Measurements from ENCODE around the gene KIAA0930.
"Not testable (repeated sequence)": the region's sequence is repeated elsewhere in the genome, so short reads cannot be mapped to it uniquely, and the experiment has no call there.

Gene KIAA0930

GRCh38 chr22:45263463-45264269 lies 23.0 kb upstream of the KIAA0930 start:
- peak overlapping the region; percentile 25 for H3K9ac ChIP-seq (ENCODE audit: low read length)
- H3K56ac ChIP-seq (ENCODE audit: low read length) = peak overlapping the region; percentile 72
- no peak overlapping the region for H3K27ac ChIP-seq (ENCODE audit: low read depth, low read length)
- no peak overlapping the region for H4K8ac ChIP-seq (ENCODE audit: low read depth, low read length)
- no peaks in the 10 kb centered on the region for H3K79me1 ChIP-seq (ENCODE audit: low read length)
- H3K36me3 ChIP-seq (ENCODE audit: control insufficient read depth, insufficient read depth, low read length) = no peaks in the 10 kb centered on the region
- H2BK5ac ChIP-seq (ENCODE audit: low read length) = no peak overlapping the region
- no peaks in the 10 kb centered on the region for H3K4me1 ChIP-seq (ENCODE audit: control insufficient read depth, low read depth, low read length)
- H3K23ac ChIP-seq (ENCODE audit: low read length) = no peak overlapping the region
- no peak overlapping the region for H3K4ac ChIP-seq (ENCODE audit: low read depth, low read length)
- no peak overlapping the region for H3K4me2 ChIP-seq (ENCODE audit: low read length)
- no peak overlapping the region for H3K4me3 ChIP-seq (ENCODE audit: low read length)
- peak; percentile 88 for DNase-seq
- H2AK5ac ChIP-seq (ENCODE audit: low read length) = no peak overlapping the region
- no peak overlapping the region for H2BK120ac ChIP-seq (ENCODE audit: low read depth, low read length)
- no CpG with 5 or more reads among the region's 17 CpGs for WGBS (ENCODE audit: extremely low coverage, insufficient coverage, low lambda C conversion rate)
- H3K79me2 ChIP-seq (ENCODE audit: control insufficient read depth, insufficient read depth, low read length) = no peaks in the 10 kb centered on the region
- no peak overlapping the region for H2BK15ac ChIP-seq (replicated peaks; ENCODE audit: low read depth)
- no peak overlapping the region for H3K18ac ChIP-seq (ENCODE audit: low read length)
- H4K5ac ChIP-seq (ENCODE audit: low read length) = no peak overlapping the region
- no peaks in the 10 kb centered on the region for H3K27me3 ChIP-seq (ENCODE audit: insufficient read depth, low read length, poor library complexity)

- Histone ChIP-seq H3K4me3 (ENCODE audit: low read length) (no peak overlapping the region), H2BK120ac (ENCODE audit: low read depth, low read length) (no peak overlapping the region), H3K79me1 (ENCODE audit: low read length) (no peaks in the 10 kb centered on the region), H3K36me3 (ENCODE audit: control insufficient read depth, insufficient read depth, low read length) (no peaks in the 10 kb centered on the region), H3K4ac (ENCODE audit: low read depth, low read length) (no peak overlapping the region), H3K4me1 (ENCODE audit: control insufficient read depth, low read depth, low read length) (no peaks in the 10 kb centered on the region), H4K8ac (ENCODE audit: low read depth, low read length) (no peak overlapping the region), H3K9ac (ENCODE audit: low read length) (no peak overlapping the region), H3K27ac (ENCODE audit: low read depth, low read length) (no peak overlapping the region), H3K27me3 (ENCODE audit: insufficient read depth, low read length, poor library complexity) (no peaks in the 10 kb centered on the region), H2BK15ac (replicated peaks; ENCODE audit: low read depth) (no peak overlapping the region), H3K23ac (ENCODE audit: low read length) (no peak overlapping the region), H4K5ac (ENCODE audit: low read length) (no peak overlapping the region), H3K79me2 (ENCODE audit: control insufficient read depth, insufficient read depth, low read length) (no peaks in the 10 kb centered on the region), H2BK5ac (ENCODE audit: low read length) (no peak overlapping the region), H3K4me2 (ENCODE audit: low read length) (no peak overlapping the region), H2AK5ac (ENCODE audit: low read length) (no peak overlapping the region), H3K56ac (ENCODE audit: low read length) (no peak overlapping the region), H3K18ac (ENCODE audit: low read length) (no peak overlapping the region)
- no CpG with 5 or more reads among the region's 14 CpGs for WGBS (ENCODE audit: extremely low coverage, insufficient coverage, low lambda C conversion rate)
- no peak for DNase-seq
Measured at GRCh38 chr22:45262931-45263462, 22.3 kb upstream of the KIAA0930 start.

GRCh38 chr22:45262195-45262930 lies 21.7 kb upstream of the KIAA0930 start:
- no peaks in the 10 kb centered on the region for H3K79me1 ChIP-seq (ENCODE audit: low read length)
- H3K56ac ChIP-seq (ENCODE audit: low read length) = no peak overlapping the region
- no peak overlapping the region for H3K18ac ChIP-seq (ENCODE audit: low read length)
- H2BK15ac ChIP-seq (replicated peaks; ENCODE audit: low read depth) = no peak overlapping the region
- no peak overlapping the region for H2BK5ac ChIP-seq (ENCODE audit: low read length)
- no peak overlapping the region for H3K4me3 ChIP-seq (ENCODE audit: low read length)
- H2BK120ac ChIP-seq (ENCODE audit: low read depth, low read length) = no peak overlapping the region
- no peak overlapping the region for H2AK5ac ChIP-seq (ENCODE audit: low read length)
- H3K79me2 ChIP-seq (ENCODE audit: control insufficient read depth, insufficient read depth, low read length) = no peaks in the 10 kb centered on the region
- no peaks in the 10 kb centered on the region for H3K27me3 ChIP-seq (ENCODE audit: insufficient read depth, low read length, poor library complexity)
- no CpG with 5 or more reads among the region's 13 CpGs for WGBS (ENCODE audit: extremely low coverage, insufficient coverage, low lambda C conversion rate)
- H3K27ac ChIP-seq (ENCODE audit: low read depth, low read length) = no peak overlapping the region
- no peaks in the 10 kb centered on the region for H3K4me1 ChIP-seq (ENCODE audit: control insufficient read depth, low read depth, low read length)
- DNase-seq = no peak
- no peak overlapping the region for H4K8ac ChIP-seq (ENCODE audit: low read depth, low read length)
- H3K23ac ChIP-seq (ENCODE audit: low read length) = no peak overlapping the region
- H4K5ac ChIP-seq (ENCODE audit: low read length) = no peak overlapping the region
- no peak overlapping the region for H3K4me2 ChIP-seq (ENCODE audit: low read length)
- no peak overlapping the region for H3K4ac ChIP-seq (ENCODE audit: low read depth, low read length)
- H3K36me3 ChIP-seq (ENCODE audit: control insufficient read depth, insufficient read depth, low read length) = no peaks in the 10 kb centered on the region
- no peak overlapping the region for H3K9ac ChIP-seq (ENCODE audit: low read length)

DNA sequence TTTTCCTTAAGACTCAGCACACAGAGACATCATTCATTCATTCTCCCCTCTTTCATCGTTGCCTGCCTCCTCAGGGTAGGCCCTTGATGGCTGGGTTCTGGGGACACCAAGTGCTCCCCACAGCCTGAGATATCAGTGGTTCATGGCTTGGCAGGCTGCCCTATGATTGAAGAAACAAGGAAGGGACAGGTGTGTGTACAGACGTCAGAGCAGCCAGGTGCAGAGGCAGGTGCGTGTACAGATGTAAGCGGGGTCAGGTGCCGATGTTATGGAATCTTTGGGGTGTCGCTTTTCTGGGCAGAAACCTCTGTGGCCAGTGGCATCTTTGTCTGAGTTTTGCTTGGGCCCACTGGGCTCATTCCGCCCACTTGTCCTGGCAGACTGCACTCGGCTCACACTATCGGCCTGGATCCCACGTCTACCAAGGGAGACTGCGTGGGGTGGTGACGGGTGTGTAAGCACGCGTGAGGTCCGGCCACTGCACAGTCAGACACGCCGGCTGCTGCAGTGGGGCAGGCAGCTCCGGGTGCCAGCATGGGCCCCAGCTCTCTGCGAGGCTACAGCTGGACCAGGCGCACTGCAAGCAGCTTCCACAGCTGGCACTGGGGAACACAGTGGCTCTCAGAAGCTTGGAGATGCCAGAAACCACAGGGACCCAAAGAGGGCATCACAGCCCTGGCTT lies 20.9 kb upstream of the KIAA0930 start:
- H3K4me3 ChIP-seq (ENCODE audit: low read length) = no peak overlapping the region
- H3K4ac ChIP-seq (ENCODE audit: low read depth, low read length) = no peak overlapping the region
- no peak overlapping the region for H3K56ac ChIP-seq (ENCODE audit: low read length)
- no peak overlapping the region for H3K4me2 ChIP-seq (ENCODE audit: low read length)
- no peaks in the 10 kb centered on the region for H3K79me2 ChIP-seq (ENCODE audit: control insufficient read depth, insufficient read depth, low read length)
- no peak overlapping the region for H3K9ac ChIP-seq (ENCODE audit: low read length)
- no peak overlapping the region for H3K18ac ChIP-seq (ENCODE audit: low read length)
- H2AK5ac ChIP-seq (ENCODE audit: low read length) = no peak overlapping the region
- H2BK15ac ChIP-seq (replicated peaks; ENCODE audit: low read depth) = no peak overlapping the region
- H3K27me3 ChIP-seq (ENCODE audit: insufficient read depth, low read length, poor library complexity) = no peaks in the 10 kb centered on the region
- no peak overlapping the region for H4K5ac ChIP-seq (ENCODE audit: low read length)
- no peak overlapping the region for H2BK5ac ChIP-seq (ENCODE audit: low read length)
- H3K27ac ChIP-seq (ENCODE audit: low read depth, low read length) = no peak overlapping the region
- WGBS (ENCODE audit: extremely low coverage, insufficient coverage, low lambda C conversion rate) = no CpG with 5 or more reads among the region's 20 CpGs
- H4K8ac ChIP-seq (ENCODE audit: low read depth, low read length) = no peak overlapping the region
- no peak overlapping the region for H3K23ac ChIP-seq (ENCODE audit: low read length)
- H3K79me1 ChIP-seq (ENCODE audit: low read length) = no peaks in the 10 kb centered on the region
- no peaks in the 10 kb centered on the region for H3K36me3 ChIP-seq (ENCODE audit: control insufficient read depth, insufficient read depth, low read length)
- no peak for DNase-seq
- no peaks in the 10 kb centered on the region for H3K4me1 ChIP-seq (ENCODE audit: control insufficient read depth, low read depth, low read length)
- no peak overlapping the region for H2BK120ac ChIP-seq (ENCODE audit: low read depth, low read length)

GRCh38 chr22:45260395-45260759 lies 19.7 kb upstream of the KIAA0930 start:
- not testable (repeated sequence) for H4K8ac ChIP-seq (ENCODE audit: low read depth, low read length); H3K23ac ChIP-seq (ENCODE audit: low read length); H2BK15ac ChIP-seq (replicated peaks; ENCODE audit: low read depth); H3K4me2 ChIP-seq (ENCODE audit: low read length); H3K9ac ChIP-seq (ENCODE audit: low read length); H3K4me1 ChIP-seq (ENCODE audit: control insufficient read depth, low read depth, low read length); DNase-seq; H4K5ac ChIP-seq (ENCODE audit: low read length); H2BK120ac ChIP-seq (ENCODE audit: low read depth, low read length); H3K18ac ChIP-seq (ENCODE audit: low read length); H3K4me3 ChIP-seq (ENCODE audit: low read length); H3K36me3 ChIP-seq (ENCODE audit: control insufficient read depth, insufficient read depth, low read length); H2AK5ac ChIP-seq (ENCODE audit: low read length); H3K56ac ChIP-seq (ENCODE audit: low read length); H3K79me1 ChIP-seq (ENCODE audit: low read length); H2BK5ac ChIP-seq (ENCODE audit: low read length); H3K79me2 ChIP-seq (ENCODE audit: control insufficient read depth, insufficient read depth, low read length); H3K27ac ChIP-seq (ENCODE audit: low read depth, low read length); H3K27me3 ChIP-seq (ENCODE audit: insufficient read depth, low read length, poor library complexity); H3K4ac ChIP-seq (ENCODE audit: low read depth, low read length)
- no CpG with 5 or more reads among the region's 9 CpGs for WGBS (ENCODE audit: extremely low coverage, insufficient coverage, low lambda C conversion rate)

Measured in mesendoderm (in vitro differentiated cells).